HUES48 (cell line): Measurements from ENCODE around the gene DCC.

Source experiments
- H3K27ac ChIP-seq: one replicate; pipeline ENCODE4 v1.7.0; 2013; ENCODE audit warnings: low read depth, low read length, inconsistent platforms
- H3K27me3 ChIP-seq: 2 replicates; pipeline ENCODE4 v1.6.1; 2013; ENCODE audit warnings: mild to moderate bottlenecking, low read length; ENCODE audit not compliant: control insufficient read depth, insufficient read depth
- H3K36me3 ChIP-seq: 2 replicates; pipeline ENCODE4 v1.6.1; 2013; ENCODE audit warnings: low read length; ENCODE audit not compliant: control insufficient read depth, insufficient read depth
- H3K4me1 ChIP-seq: 2 replicates; pipeline ENCODE4 v1.6.1; 2013; ENCODE audit warnings: mild to moderate bottlenecking, low read length; ENCODE audit not compliant: control insufficient read depth, insufficient read depth
- H3K4me3 ChIP-seq: 2 replicates; pipeline ENCODE4 v1.5.1; 2013; ENCODE audit warnings: mild to moderate bottlenecking, low read depth, low read length
- H3K9ac ChIP-seq: 2 replicates; pipeline ENCODE4 v1.6.1; 2013; ENCODE audit warnings: mild to moderate bottlenecking, low read depth, low read length, moderate library complexity
- H3K9me3 ChIP-seq: 2 replicates; pipeline ENCODE4 v1.6.1; 2013; ENCODE audit warnings: low read length; ENCODE audit not compliant: control insufficient read depth, insufficient read depth

The DCC gene

GRCh38 chr18:52334307-52334706, 5.7 kb upstream of the DCC start:
- H3K9me3 ChIP-seq, result no peaks in the 10 kb centered on the region
- H3K36me3 ChIP-seq, result no peaks in the 10 kb centered on the region
- 0 out of 2 replicates have a peak, but pooled peaks cover 2% of the 10 kb centered on the region for H3K4me1 ChIP-seq
- H3K27ac ChIP-seq, result no peak overlapping the region
- H3K27me3 ChIP-seq, result peaks cover 16% of the 10 kb centered on the region
- no peak overlapping the region for H3K4me3 ChIP-seq
- no peak overlapping the region for H3K9ac ChIP-seq

GRCh38 chr18:52334896-52335295, 5.1 kb upstream of the DCC start:
- Histone ChIP-seq H3K9me3 (no peaks in the 10 kb centered on the region), H3K27ac (no peak overlapping the region), H3K4me3 (no peak overlapping the region), H3K9ac (no peak overlapping the region), H3K4me1 (peaks cover 5% of the 10 kb centered on the region; the same call in 1 of the 2 replicates), H3K27me3 (peaks cover 22% of the 10 kb centered on the region), H3K36me3 (no peaks in the 10 kb centered on the region)

GRCh38 chr18:52337276-52337675, 2.7 kb upstream of the DCC start:
- Histone ChIP-seq H3K9me3 (no peaks in the 10 kb centered on the region), H3K27ac (no peak overlapping the region), H3K4me1 (peaks cover 14% of the 10 kb centered on the region), H3K27me3 (peaks cover 46% of the 10 kb centered on the region), H3K36me3 (no peaks in the 10 kb centered on the region), H3K4me3 (no peak overlapping the region), H3K9ac (no peak overlapping the region)

- no peaks in the 10 kb centered on the region for H3K36me3 ChIP-seq
- H3K27me3 ChIP-seq, result peaks cover 53% of the 10 kb centered on the region
- peak overlapping the region; percentile 74 for H3K4me3 ChIP-seq
- H3K9ac ChIP-seq, result no peak overlapping the region
- H3K27ac ChIP-seq, result no peak overlapping the region
- no peaks in the 10 kb centered on the region for H3K9me3 ChIP-seq
- H3K4me1 ChIP-seq, result peaks cover 23% of the 10 kb centered on the region
Measured at GRCh38 chr18:52340406-52341102, 557 bp downstream of the DCC start.

GRCh38 chr18:52341103-52341432, 1.1 kb downstream of the DCC start:
- Histone ChIP-seq H3K9ac (no peak overlapping the region), H3K4me3 (peak overlapping the region; percentile 74), H3K4me1 (peaks cover 23% of the 10 kb centered on the region), H3K9me3 (no peaks in the 10 kb centered on the region), H3K36me3 (no peaks in the 10 kb centered on the region), H3K27ac (no peak overlapping the region), H3K27me3 (peaks cover 53% of the 10 kb centered on the region)

GRCh38 chr18:52341608-52342381, 1.8 kb downstream of the DCC start:
- Histone ChIP-seq H3K9me3 (no peaks in the 10 kb centered on the region), H3K27ac (no peak overlapping the region), H3K4me3 (peak overlapping the region; percentile 74), H3K9ac (no peak overlapping the region), H3K36me3 (no peaks in the 10 kb centered on the region), H3K27me3 (peaks cover 53% of the 10 kb centered on the region), H3K4me1 (peaks cover 23% of the 10 kb centered on the region)

- Histone ChIP-seq H3K4me3 (peak overlapping the region; percentile 74), H3K4me1 (peaks cover 23% of the 10 kb centered on the region), H3K9ac (no peak overlapping the region), H3K36me3 (no peaks in the 10 kb centered on the region), H3K9me3 (no peaks in the 10 kb centered on the region), H3K27ac (no peak overlapping the region), H3K27me3 (peaks cover 53% of the 10 kb centered on the region)
Measured at GRCh38 chr18:52342456-52342855, 2.5 kb downstream of the DCC start.

- H3K36me3 ChIP-seq, result no peaks in the 10 kb centered on the region
- H3K4me3 ChIP-seq, result no peak overlapping the region
- H3K27ac ChIP-seq, result no peak overlapping the region
- peaks cover 48% of the 10 kb centered on the region for H3K27me3 ChIP-seq
- no peak overlapping the region for H3K9ac ChIP-seq
- H3K9me3 ChIP-seq, result no peaks in the 10 kb centered on the region
- H3K4me1 ChIP-seq, result peaks cover 23% of the 10 kb centered on the region
Measured at GRCh38 chr18:52343138-52343537, 3.1 kb downstream of the DCC start.

GRCh38 chr18:52343731-52344340, 3.8 kb downstream of the DCC start:
- peaks cover 42% of the 10 kb centered on the region for H3K27me3 ChIP-seq
- H3K36me3 ChIP-seq, result no peaks in the 10 kb centered on the region
- peaks cover 23% of the 10 kb centered on the region for H3K4me1 ChIP-seq
- H3K9ac ChIP-seq, result no peak overlapping the region
- H3K9me3 ChIP-seq, result no peaks in the 10 kb centered on the region
- H3K4me3 ChIP-seq, result no peak overlapping the region
- H3K27ac ChIP-seq, result no peak overlapping the region

- no peaks in the 10 kb centered on the region for H3K36me3 ChIP-seq
Measured at GRCh38 chr18:52344881-52345280, 4.9 kb downstream of the DCC start.

GRCh38 chr18:52345428-52345827, 5.4 kb downstream of the DCC start:
- peaks cover 26% of the 10 kb centered on the region for H3K27me3 ChIP-seq
- H3K4me1 ChIP-seq, result peaks cover 18% of the 10 kb centered on the region
- H3K4me3 ChIP-seq, result no peak overlapping the region
- no peak overlapping the region for H3K27ac ChIP-seq
- H3K36me3 ChIP-seq, result no peaks in the 10 kb centered on the region
- no peak overlapping the region for H3K9ac ChIP-seq
- no peaks in the 10 kb centered on the region for H3K9me3 ChIP-seq

More at GRCh38 chr18:52344881-52345280, 4.9 kb downstream of the DCC start:
- Histone ChIP-seq H3K27ac (no peak overlapping the region), H3K9ac (no peak overlapping the region), H3K4me1 (peaks cover 18% of the 10 kb centered on the region), H3K27me3 (peaks cover 31% of the 10 kb centered on the region), H3K9me3 (no peaks in the 10 kb centered on the region), H3K4me3 (no peak overlapping the region)
